ENCODE measurements around the gene VAV3. TPM values are rescaled to one million over a fixed set of nuclear protein-coding genes. Genes with fewer than 3 reads are reported as not detected.
"Not testable (repeated sequence)": the region's sequence is repeated elsewhere in the genome, so short reads cannot be mapped to it uniquely, and the experiment has no call there.

The VAV3 gene
- total and polyA plus RNA-seq, 2 of the 8 experiments (the other 6 are each of a cell fraction or from before 2014, with no cell fraction given), result 2.9 to 7.9 TPM

- H4K5ac ChIP-seq (ENCODE audit: insufficient read length, low read depth, low read length); H2AFZ ChIP-seq (ENCODE audit: low read length); H2AK5ac ChIP-seq (ENCODE audit: low read depth, low read length); H4K20me1 ChIP-seq (replicated peaks in 1 of 2; ENCODE audit: control insufficient read depth in 1 of 2, insufficient read depth in 2 of 2, low read length in 2 of 2); POLR2A ChIA-PET (ENCODE audit: partially characterized antibody); H3K4ac ChIP-seq (replicated peaks; ENCODE audit: insufficient read length, low read depth, low read length); H2BK15ac ChIP-seq (ENCODE audit: low read length); H3K27ac ChIP-seq (ENCODE audit: low read depth, low read length); H3K56ac ChIP-seq (replicated peaks; ENCODE audit: insufficient read length, low read depth, low read length); H4K8ac ChIP-seq (ENCODE audit: extremely low read depth, insufficient read depth, low read length); H2BK12ac ChIP-seq (ENCODE audit: low read depth, low read length); H3K4me2 ChIP-seq (ENCODE audit: insufficient read depth in 1 of 2, low read depth in 2 of 2, low read length in 2 of 2); H2BK20ac ChIP-seq (ENCODE audit: low read length); H3K27me3 ChIP-seq (replicated peaks in 1 of 4; ENCODE audit: control insufficient read depth in 3 of 4, extremely low read depth in 1 of 4, insufficient read depth in 3 of 4, low read length in 3 of 4); H3K23ac ChIP-seq (ENCODE audit: insufficient read length); H2BK120ac ChIP-seq (replicated peaks; ENCODE audit: low read depth, low read length); DNase-seq (ENCODE audit: low read depth in 1 of 2, low spot score in 2 of 2); H3K36me3 ChIP-seq (ENCODE audit: control insufficient read depth in 2 of 4, insufficient read depth in 4 of 4, low read length in 3 of 4); H3K18ac ChIP-seq (ENCODE audit: extremely low read depth, low read length); H3K9ac ChIP-seq (replicated peaks in 1 of 4; ENCODE audit: extremely low read depth in 1 of 4, low read depth in 3 of 4, low read length in 3 of 4); FAIRE-seq; H3K23me2 ChIP-seq (ENCODE audit: low read depth, low read length); H4K91ac ChIP-seq (replicated peaks; ENCODE audit: insufficient read length, low read length); H3K79me1 ChIP-seq (ENCODE audit: low read depth, low read length); H3K4me1 ChIP-seq (replicated peaks in 1 of 4; ENCODE audit: control insufficient read depth in 3 of 4, insufficient read depth in 4 of 4, low read length in 3 of 4); H3K79me2 ChIP-seq (ENCODE audit: control insufficient read depth in 1 of 2, insufficient read depth in 2 of 2, low read length in 2 of 2); H3K4me3 ChIP-seq (ENCODE audit: extremely low read depth in 1 of 4, insufficient read depth in 2 of 4, low read depth in 3 of 4, low read length in 4 of 4); H2BK5ac ChIP-seq (ENCODE audit: low read depth, low read length); H3K14ac ChIP-seq (ENCODE audit: insufficient read length); H3K9me3 ChIP-seq (ENCODE audit: insufficient read depth in 2 of 2, low read depth in 1 of 2, low read length in 1 of 2): not testable (repeated sequence)
- 75% methylated on average over 7 of the region's 7 CpGs; no CpG with 5 or more reads in 1 of the 2 experiments for WGBS, 2 experiments (ENCODE audit: extremely low coverage in 1 of 2, insufficient coverage in 1 of 2, insufficient read length in 1 of 2, insufficient replicate concordance in 2 of 2, low coverage in 1 of 2, low lambda C conversion rate in 2 of 2, missing lambda C conversion rate in 1 of 2)
- CTCF ChIA-PET (ENCODE audit: partially characterized antibody), result interaction anchor here (1.0 to 1.5 kb wide), 4 partner anchors 10 to 279 kb away, joined by 3 to 5 read pairs (median 3); no protein-coding TSS in a partner anchor
Measured at GRCh38 chr1:107844541-107845194, 120.3 kb downstream of the VAV3 start.
